Esophagus muscularis mucosa (tissue), 4 donors: ENCODE measurements around the gene NPAT. TPM values are rescaled to one million over a fixed set of nuclear protein-coding genes. Genes with fewer than 3 reads are reported as not detected.
A peak's percentile ranks its signal among the peaks of the same experiment; 100 is the strongest.
"Not testable (repeated sequence)": the region's sequence is repeated elsewhere in the genome, so short reads cannot be mapped to it uniquely, and the experiment has no call there.

ENCODE experiments used
- DNase-seq: peaks from one replicate; pipeline ENCODE4 v3.0.0-alpha.2; 2017; ENCODE audit errors: extremely low spot score
- H3K27ac ChIP-seq, 4 donors: fragments of 200-600 bp; sonication (generic); replicated peaks in 1 of 4; 1 replicate in 3 of 4; 2 replicates in 1 of 4; pipeline ENCODE4 v1.5.1; 2016 to 2019; ENCODE audit warnings: mild to moderate bottlenecking in 1 of 4
- H3K27me3 ChIP-seq, 4 donors: fragments of 200-600 bp; sonication (generic); one replicate each; pipeline versions ENCODE4 v1.5.1 to v1.6.0; 2016 to 2019
- H3K36me3 ChIP-seq, 4 donors: fragments of 200-600 bp; sonication (generic); one replicate each; pipeline ENCODE4 v1.5.1; 2016 to 2019
- H3K4me1 ChIP-seq, 4 donors: fragments of 200-600 bp; sonication (generic); one replicate each; pipeline ENCODE4 v1.5.1; 2016 to 2019
- H3K4me3 ChIP-seq, 4 donors: fragments of 200-600 bp; sonication (generic); 1 replicate in 2 of 4; 2 replicates in 2 of 4; pipeline ENCODE4 v1.5.1; 2016 to 2019; ENCODE audit warnings: mild to moderate bottlenecking in 4 of 4, moderate library complexity in 1 of 4
- H3K9me3 ChIP-seq, 4 donors: fragments of 200-600 bp; sonication (generic); 1 replicate in 3 of 4; 2 replicates in 1 of 4; pipeline ENCODE4 v1.5.1; 2016 to 2019
- CTCF ChIP-seq, 3 experiments: fragments of 200-600 bp in 2 of 3; fragments of 450-650 bp in 1 of 3; sonication (generic) in 2 of 3; IDR thresholded peaks; one replicate each; pipeline ENCODE4 v1.5.1; 2017 to 2019; ENCODE audit warnings: antibody characterized with exemption in 3 of 3, mild to moderate bottlenecking in 2 of 3, moderate library complexity in 1 of 3
- EP300 ChIP-seq: sonication (generic); formaldehyde crosslinking; IDR thresholded peaks from one replicate; pipeline ENCODE4 v1.6.1; 2017; ENCODE audit warnings: antibody characterized with exemption
- POLR2A ChIP-seq: fragments of 450-650 bp; IDR thresholded peaks from one replicate; pipeline ENCODE4 v1.6.1; 2017; ENCODE audit warnings: antibody characterized with exemption, moderate library complexity, mild to moderate bottlenecking, low read depth
- POLR2AphosphoS5 ChIP-seq, 2 donors: sonication (generic); formaldehyde crosslinking; IDR thresholded peaks; one replicate each; pipeline ENCODE4 v1.6.1; 2017; ENCODE audit warnings: antibody characterized with exemption in 2 of 2
- WGBS: methylation state at CpG from one replicate; pipeline ENCODE4 v1.1.5; 2018; 5-methylcytosine and 5-hydroxymethylcytosine counted together
- intact Hi-C: fragments of 100-400 bp; cut with DNase I; formaldehyde crosslinking; loops from one replicate; pipeline ENCODE4 v1.15.1; 2023
- total RNA-seq, 4 donors: library from RNA; depleted of rRNA; stranded (reverse); fragments of >200 nt; gene quantifications; one replicate each; pipeline versions ENCODE4 v1.1.0 to v1.2.1, GENCODE V29; 2016

The NPAT gene
- total RNA-seq, 4 donors from 2014 or later, result 10.4 to 13.7 (median 10.7) TPM

GRCh38 chr11:108193725-108194124, 28.7 kb downstream of the NPAT start:
- intact Hi-C loops, result no loop called here
- H3K36me3 ChIP-seq, result peaks cover 10 to 80% (median 51%) of the 10 kb centered on the region in 4 donors
- no peaks in the 10 kb centered on the region for H3K9me3 ChIP-seq
- no peaks in the 10 kb centered on the region for H3K4me1 ChIP-seq
- H3K27ac ChIP-seq, result no peak overlapping the region
- no peak for TF ChIP-seq CTCF (IDR thresholded peaks at IDR 0.05)
- no peak for TF ChIP-seq POLR2AphosphoS5 (IDR thresholded peaks at IDR 0.05)
- TF ChIP-seq EP300, result no peak
- TF ChIP-seq POLR2A, result no peak
- no peak overlapping the region for H3K4me3 ChIP-seq
- H3K27me3 ChIP-seq, result no peaks in the 10 kb centered on the region
- no peak for DNase-seq

GRCh38 chr11:108177570-108177969, 44.9 kb downstream of the NPAT start:
- intact Hi-C loops, result no loop called here
- no peaks in the 10 kb centered on the region for H3K4me1 ChIP-seq

GRCh38 chr11:108170184-108170583, 52.3 kb downstream of the NPAT start:
- WGBS, result 69% methylated on average over 2 of the region's 2 CpGs
- Histone ChIP-seq H3K27ac (no peak overlapping the region), H3K4me1 (no peaks in the 10 kb centered on the region), H3K4me3 (peak overlapping the region in 3 of 4 donors; percentile 7 to 11 (median 9)), H3K27me3 (no peaks in the 10 kb centered on the region), H3K9me3 (no peaks in the 10 kb centered on the region), H3K36me3 (peaks cover 21 to 81% (median 49%) of the 10 kb centered on the region in 4 donors)
- TF ChIP-seq CTCF (IDR thresholded peaks at IDR 0.05), result no peak
- no peak for TF ChIP-seq EP300
- no peak for TF ChIP-seq POLR2A
- no peak for TF ChIP-seq POLR2AphosphoS5 (IDR thresholded peaks at IDR 0.05)
- intact Hi-C loops, result no loop called here
- DNase-seq, result no peak

More at GRCh38 chr11:108177570-108177969, 44.9 kb downstream of the NPAT start:
- TF ChIP-seq EP300 (no peak), POLR2AphosphoS5 (IDR thresholded peaks at IDR 0.05) (no peak), POLR2A (no peak), CTCF (IDR thresholded peaks at IDR 0.05) (no peak)
- H3K4me3 ChIP-seq, result no peak overlapping the region
- 79% methylated on average over 5 of the region's 5 CpGs for WGBS
- no peak overlapping the region for H3K27ac ChIP-seq
- peaks cover 31 to 95% (median 57%) of the 10 kb centered on the region in 4 donors for H3K36me3 ChIP-seq
- no peaks in the 10 kb centered on the region for H3K27me3 ChIP-seq
- no peak for DNase-seq
- H3K9me3 ChIP-seq, result no peaks in the 10 kb centered on the region

- no peak for DNase-seq
- TF ChIP-seq CTCF (IDR thresholded peaks at IDR 0.05) (no peak), POLR2A (no peak), EP300 (no peak), POLR2AphosphoS5 (IDR thresholded peaks at IDR 0.05) (no peak)
- Histone ChIP-seq H3K4me1 (no peaks in the 10 kb centered on the region), H3K27me3 (no peaks in the 10 kb centered on the region), H3K27ac (no peak overlapping the region), H3K4me3 (no peak overlapping the region), H3K36me3 (peaks cover 20 to 81% (median 52%) of the 10 kb centered on the region in 4 donors), H3K9me3 (no peaks in the 10 kb centered on the region)
- intact Hi-C loops, result no loop called here
Observed at GRCh38 chr11:108167624-108168023, 54.8 kb downstream of the NPAT start.

GRCh38 chr11:108162878-108163277, 59.6 kb downstream of the NPAT start:
- intact Hi-C loops, result not testable (repeated sequence)
- peaks cover 34 to 94% (median 64%) of the 10 kb centered on the region in 4 donors for H3K36me3 ChIP-seq

More at GRCh38 chr11:108162878-108163277, 59.6 kb downstream of the NPAT start:
- not testable (repeated sequence) for H3K27me3 ChIP-seq, H3K4me3 ChIP-seq, DNase-seq, H3K9me3 ChIP-seq, H3K4me1 ChIP-seq, H3K27ac ChIP-seq
- 78% methylated on average over 6 of the region's 6 CpGs for WGBS
